ENCODE results near the gene BTN1A1. TPM values are rescaled to one million over a fixed set of nuclear protein-coding genes. Genes with fewer than 3 reads are reported as not detected.

BTN1A1 gene
- total RNA-seq, 1 experiment from 2014 or later, result not detected

Other genes with a start within 250 kb of the BTN1A1 start
- gene BTN3A2, start 135.1 kb upstream of the BTN1A1 start, total RNA-seq (2014; rRNA removed; shearing (Covaris generic)), result 46.4 and 57.7 TPM in 2 replicates
- gene BTN2A2, start 117.2 kb upstream of the BTN1A1 start, total RNA-seq (2014; rRNA removed; shearing (Covaris generic)), result 17.4 and 20.0 TPM in 2 replicates
- 16.7 and 26.2 TPM in 2 replicates for gene BTN3A1, start 98.0 kb upstream of the BTN1A1 start, total RNA-seq (2014; rRNA removed; shearing (Covaris generic))
- gene BTN3A3, start 59.8 kb upstream of the BTN1A1 start, total RNA-seq (2014; rRNA removed; shearing (Covaris generic)), result 6.3 and 8.4 TPM in 2 replicates
- 33.1 and 50.8 TPM in 2 replicates for gene BTN2A1, start 42.3 kb upstream of the BTN1A1 start, total RNA-seq (2014; rRNA removed; shearing (Covaris generic))
- 110 TPM in 2 replicates for gene HMGN4, start 38.1 kb downstream of the BTN1A1 start, total RNA-seq (2014; rRNA removed; shearing (Covaris generic))
- gene ABT1, start 96.7 kb downstream of the BTN1A1 start, total RNA-seq (2014; rRNA removed; shearing (Covaris generic)), result 16.9 and 27.4 TPM in 2 replicates
- 18.9 and 23.2 TPM in 2 replicates for gene ZNF322, start 159.4 kb downstream of the BTN1A1 start, total RNA-seq (2014; rRNA removed; shearing (Covaris generic))